Measurements from ENCODE around the gene APOL3. TPM values are rescaled to one million over a fixed set of nuclear protein-coding genes. Genes with fewer than 3 reads are reported as not detected.
"Not testable (repeated sequence)": the region's sequence is repeated elsewhere in the genome, so short reads cannot be mapped to it uniquely, and the experiment has no call there.

Gene APOL3
- total RNA-seq, 2 donors from 2014 or later = 79.8 to 169 TPM

DNA sequence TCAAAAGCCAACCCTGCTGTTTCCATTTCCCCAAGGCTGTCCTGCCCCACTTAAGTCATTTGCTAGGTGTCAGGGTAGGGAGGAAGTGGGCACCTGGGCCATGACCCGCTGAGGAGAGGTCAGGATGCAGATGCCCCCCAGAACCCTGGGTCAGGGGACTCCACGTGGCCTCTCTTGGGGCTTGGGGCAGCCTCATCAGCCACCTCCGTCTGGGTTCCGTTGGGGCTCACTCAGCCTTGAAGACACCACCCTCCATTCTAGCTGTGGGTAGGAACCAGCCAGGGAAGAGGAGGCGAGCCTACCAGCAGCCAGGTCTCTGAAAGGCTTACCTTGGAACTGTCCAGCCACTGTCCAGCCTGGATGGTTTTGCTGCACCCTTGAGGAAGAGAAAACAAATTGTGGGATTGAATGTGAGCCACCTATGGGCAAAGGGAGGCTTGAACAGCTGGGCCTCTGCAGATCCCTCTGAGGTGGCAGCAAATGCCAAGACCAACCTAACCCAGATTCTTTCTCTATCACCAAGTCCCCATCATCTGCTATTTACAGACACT is 38.5 kb upstream of the APOL3 start:
- H3K27ac Mint-ChIP-seq = no peak overlapping the region
- no peaks in the 10 kb centered on the region for H3K36me3 Mint-ChIP-seq
- no peak overlapping the region for H3K4me3 Mint-ChIP-seq
- DNase-seq (ENCODE audit: low spot score) (no peak), ATAC-seq (no peak)
- H3K27me3 Mint-ChIP-seq = no peaks in the 10 kb centered on the region
- H3K9me3 Mint-ChIP-seq = no peaks in the 10 kb centered on the region
- peaks cover 24 to 25% of the 10 kb centered on the region in 2 donors for H3K4me1 Mint-ChIP-seq (ENCODE audit: low read depth in 2 of 2)

DNA sequence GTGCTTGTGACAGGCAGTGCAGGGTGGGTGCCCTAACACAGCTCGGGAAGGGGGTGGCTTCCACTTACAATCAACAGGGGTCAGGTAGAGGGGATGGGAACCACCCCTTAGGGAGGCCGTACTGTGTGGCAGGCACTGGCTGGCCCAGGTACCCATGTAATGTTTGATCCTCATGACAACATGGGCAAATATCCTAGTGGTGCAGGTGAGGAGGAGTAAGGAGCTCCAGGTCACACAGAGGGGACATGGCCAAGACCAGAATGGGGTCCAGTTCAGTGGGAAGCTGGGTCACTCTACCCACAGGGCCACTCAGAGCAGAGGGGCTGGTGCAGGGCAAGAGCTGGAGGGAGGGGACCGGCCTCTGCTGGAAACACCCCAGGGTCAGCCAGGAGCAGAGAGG is 38.0 kb upstream of the APOL3 start:
- H3K4me1 Mint-ChIP-seq (ENCODE audit: low read depth in 2 of 2) = peaks cover 24 to 25% of the 10 kb centered on the region in 2 donors

DNA sequence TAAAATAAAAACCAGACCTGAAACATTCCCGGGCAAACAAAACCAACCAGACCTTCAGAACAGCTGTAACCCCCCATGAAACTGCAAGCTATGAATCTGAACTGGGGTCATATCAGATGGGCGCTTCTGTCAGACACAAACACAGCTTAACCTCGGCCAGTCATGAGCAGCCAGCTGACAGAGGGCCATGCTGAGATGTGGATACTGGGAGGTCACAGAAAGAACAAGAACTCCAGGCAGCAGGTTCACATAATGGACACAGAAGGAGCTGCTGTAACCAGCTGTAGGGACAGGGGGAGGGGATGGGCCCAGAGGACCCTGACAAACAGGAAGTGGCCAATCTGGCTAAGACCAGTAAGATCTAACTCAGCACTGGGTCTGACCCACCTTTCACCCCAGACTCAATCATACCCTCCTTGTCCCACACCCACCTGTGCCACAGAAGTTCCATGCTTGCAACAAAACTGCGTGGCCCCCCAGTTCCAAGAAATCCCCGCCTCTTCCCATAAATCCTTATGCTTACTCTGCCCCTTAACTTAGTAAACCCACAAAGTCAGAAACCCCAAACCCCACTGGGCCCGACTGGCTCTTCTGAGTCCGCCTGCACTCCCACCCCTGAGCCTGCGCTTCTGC is 37.1 kb upstream of the APOL3 start:
- DNase-seq (ENCODE audit: low spot score) (no peak), ATAC-seq (peak; percentile 66 to 73)
- no peaks in the 10 kb centered on the region for H3K36me3 Mint-ChIP-seq
- H3K4me1 Mint-ChIP-seq (ENCODE audit: low read depth in 2 of 2) = peaks cover 24 to 25% of the 10 kb centered on the region in 2 donors
- H3K4me3 Mint-ChIP-seq = peak overlapping the region; percentile 61
- peaks cover 0 to 4% of the 10 kb centered on the region in 2 donors for H3K27me3 Mint-ChIP-seq
- peak overlapping the region; percentile 29 to 72 for H3K27ac Mint-ChIP-seq
- no peaks in the 10 kb centered on the region for H3K9me3 Mint-ChIP-seq

More for the DNA sequence above, 38.0 kb upstream of the APOL3 start:
- no peaks in the 10 kb centered on the region for H3K36me3 Mint-ChIP-seq
- H3K4me3 Mint-ChIP-seq = no peak overlapping the region
- ATAC-seq (no peak), DNase-seq (ENCODE audit: low spot score) (no peak)
- no peaks in the 10 kb centered on the region for H3K9me3 Mint-ChIP-seq
- H3K27ac Mint-ChIP-seq = peak overlapping the region; percentile 29 to 72
- peaks cover 0 to 2% of the 10 kb centered on the region in 2 donors for H3K27me3 Mint-ChIP-seq

DNA sequence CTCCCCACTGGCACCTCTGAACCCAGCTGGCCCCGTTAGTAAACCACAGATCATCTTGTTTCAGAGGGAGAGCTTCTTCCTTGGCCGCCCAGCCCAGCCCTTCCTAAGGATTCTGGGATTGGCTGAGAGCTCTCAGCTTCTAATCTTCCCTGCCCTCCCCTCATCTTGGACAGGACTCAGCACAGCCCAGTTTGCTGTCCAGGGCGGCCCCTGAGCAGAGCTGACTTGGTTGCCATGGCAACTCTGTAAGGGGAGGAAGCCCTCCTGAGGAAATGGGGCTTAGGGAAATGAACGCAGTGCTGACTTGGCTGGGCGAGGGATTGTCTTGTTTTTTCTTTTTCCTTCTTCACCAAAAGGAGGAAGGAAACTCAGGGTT is 36.5 kb upstream of the APOL3 start:
- Mint-ChIP-seq H3K27ac (peak overlapping the region; percentile 29 to 72), H3K36me3 (no peaks in the 10 kb centered on the region), H3K9me3 (no peaks in the 10 kb centered on the region), H3K27me3 (peaks cover 0 to 4% of the 10 kb centered on the region in 2 donors), H3K4me1 (ENCODE audit: low read depth in 2 of 2) (peaks cover 24 to 25% of the 10 kb centered on the region in 2 donors), H3K4me3 (peak overlapping the region; percentile 61)
- no peak for DNase-seq (ENCODE audit: low spot score)
- ATAC-seq = no peak

DNA sequence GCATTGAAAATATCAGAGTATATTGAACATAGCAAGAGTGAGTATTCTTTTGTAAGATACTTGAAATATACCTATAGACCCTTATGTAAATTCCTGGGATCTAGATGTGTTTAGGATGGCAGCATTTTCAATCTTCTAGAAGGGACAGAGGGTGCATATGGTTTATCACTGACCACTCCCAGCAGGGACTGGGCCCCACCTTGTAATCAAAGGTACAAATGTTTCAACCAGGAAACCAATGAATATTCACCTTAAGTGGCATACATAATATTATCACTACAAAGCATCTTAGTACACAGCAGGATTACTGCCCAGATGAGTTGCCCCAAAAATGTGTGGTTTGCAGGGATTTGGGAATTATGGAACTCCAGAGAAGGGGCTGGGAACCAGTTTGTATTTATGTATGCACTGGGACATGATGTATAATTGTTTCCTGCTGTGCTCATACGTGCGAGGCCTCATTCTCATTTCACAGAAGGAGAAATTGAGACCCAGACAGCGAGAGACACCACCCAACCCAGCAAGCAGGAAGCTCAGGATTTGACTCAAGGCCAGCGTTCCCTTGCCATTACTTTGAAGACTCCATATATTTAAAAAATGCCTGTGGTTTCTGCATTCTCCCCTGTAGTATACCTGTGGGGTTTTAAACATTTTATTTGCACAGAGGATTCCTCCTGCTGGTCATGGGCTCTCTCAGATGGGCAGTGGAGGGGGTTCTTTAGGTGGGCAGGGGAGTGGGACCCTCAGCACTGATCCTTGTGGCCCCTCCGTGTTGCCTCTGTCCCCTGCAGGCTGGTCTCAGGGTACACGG is 35.9 kb upstream of the APOL3 start:
- Mint-ChIP-seq H3K4me3 (no peak overlapping the region), H3K9me3 (no peaks in the 10 kb centered on the region), H3K27me3 (peaks cover 0 to 4% of the 10 kb centered on the region in 2 donors), H3K36me3 (no peaks in the 10 kb centered on the region), H3K27ac (peak overlapping the region; percentile 29 to 74), H3K4me1 (ENCODE audit: low read depth in 2 of 2) (peaks cover 24 to 25% of the 10 kb centered on the region in 2 donors)
- ATAC-seq (no peak), DNase-seq (ENCODE audit: low spot score) (no peak)

DNA sequence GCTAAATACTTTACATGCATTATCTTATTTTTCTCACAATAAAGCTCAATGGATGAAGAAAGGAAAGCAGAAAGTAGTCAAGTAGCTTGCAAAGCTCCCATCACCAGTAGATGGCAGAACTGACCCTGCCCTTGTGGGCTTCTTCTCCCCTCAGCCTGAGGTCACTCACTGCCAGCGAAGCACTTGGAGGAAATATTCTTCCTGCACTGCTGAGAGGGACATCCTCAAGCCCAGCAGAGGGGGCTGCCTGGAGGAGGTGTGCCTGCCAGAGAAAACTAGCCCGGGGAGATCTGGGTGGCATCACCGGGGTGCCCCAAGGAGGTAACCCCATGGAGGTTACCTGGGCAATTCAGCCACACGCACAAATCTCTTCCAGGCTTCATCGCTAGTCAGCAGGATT is 34.4 kb upstream of the APOL3 start:
- no peak overlapping the region for H3K27ac Mint-ChIP-seq
- H3K27me3 Mint-ChIP-seq = peaks cover 0 to 4% of the 10 kb centered on the region in 2 donors
- ATAC-seq (peak; percentile 58 to 67), DNase-seq (ENCODE audit: low spot score) (peak; percentile 75)
- H3K4me3 Mint-ChIP-seq = no peak overlapping the region
- H3K36me3 Mint-ChIP-seq = no peaks in the 10 kb centered on the region
- H3K4me1 Mint-ChIP-seq (ENCODE audit: low read depth in 2 of 2) = peaks cover 24 to 25% of the 10 kb centered on the region in 2 donors
- H3K9me3 Mint-ChIP-seq = no peaks in the 10 kb centered on the region

DNA sequence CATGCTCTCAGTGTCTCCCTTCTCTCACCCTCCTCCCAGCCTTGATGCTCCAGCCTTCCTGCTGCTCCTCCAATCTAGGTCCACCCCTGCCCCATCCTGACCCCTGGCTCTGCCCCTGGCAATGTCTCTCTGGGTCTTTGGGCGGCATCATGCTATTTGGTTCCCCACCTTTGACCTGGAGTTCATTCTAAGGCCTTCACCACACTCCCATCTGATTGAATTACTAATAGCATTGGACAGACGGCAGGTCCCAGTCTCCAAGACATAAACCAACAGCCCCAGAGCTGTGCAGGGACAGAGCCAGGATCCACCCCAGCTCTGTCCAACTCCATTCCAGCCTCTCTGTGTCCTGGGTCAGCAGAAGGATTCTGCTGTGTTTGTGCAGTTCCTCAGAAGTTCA is 33.8 kb upstream of the APOL3 start:
- DNase-seq (ENCODE audit: low spot score) = no peak
- Mint-ChIP-seq H3K27me3 (peaks cover 0 to 4% of the 10 kb centered on the region in 2 donors), H3K36me3 (no peaks in the 10 kb centered on the region), H3K9me3 (no peaks in the 10 kb centered on the region), H3K4me1 (ENCODE audit: low read depth in 2 of 2) (peaks cover 24 to 25% of the 10 kb centered on the region in 2 donors), H3K4me3 (no peak overlapping the region), H3K27ac (no peak overlapping the region)
- ATAC-seq = no peak

DNA sequence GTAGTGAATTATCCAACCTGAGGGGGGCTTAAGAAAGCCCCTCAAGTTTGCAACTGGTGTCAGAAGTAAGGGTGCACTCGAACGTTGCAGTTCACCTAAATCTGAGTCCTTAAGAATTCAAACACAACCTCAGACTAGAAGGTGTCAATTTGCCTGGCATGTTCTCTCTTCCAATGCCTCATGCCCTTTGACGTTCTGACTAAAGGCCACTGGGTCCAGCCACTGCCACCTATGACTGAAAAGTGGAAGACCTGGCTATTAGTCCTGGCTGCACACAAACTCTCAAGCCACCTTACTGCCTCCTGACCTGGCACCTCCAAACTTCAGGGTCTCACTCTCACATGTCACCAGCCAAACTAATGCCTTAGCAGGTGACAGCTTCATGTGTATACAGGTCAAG is 33.0 kb upstream of the APOL3 start:
- ATAC-seq (no peak), DNase-seq (ENCODE audit: low spot score) (no peak)
- Mint-ChIP-seq H3K27ac (no peak overlapping the region), H3K9me3 (no peaks in the 10 kb centered on the region), H3K36me3 (no peaks in the 10 kb centered on the region), H3K27me3 (peaks cover 0 to 4% of the 10 kb centered on the region in 2 donors), H3K4me3 (no peak overlapping the region), H3K4me1 (ENCODE audit: low read depth in 2 of 2) (peaks cover 23 to 25% of the 10 kb centered on the region in 2 donors)

DNA sequence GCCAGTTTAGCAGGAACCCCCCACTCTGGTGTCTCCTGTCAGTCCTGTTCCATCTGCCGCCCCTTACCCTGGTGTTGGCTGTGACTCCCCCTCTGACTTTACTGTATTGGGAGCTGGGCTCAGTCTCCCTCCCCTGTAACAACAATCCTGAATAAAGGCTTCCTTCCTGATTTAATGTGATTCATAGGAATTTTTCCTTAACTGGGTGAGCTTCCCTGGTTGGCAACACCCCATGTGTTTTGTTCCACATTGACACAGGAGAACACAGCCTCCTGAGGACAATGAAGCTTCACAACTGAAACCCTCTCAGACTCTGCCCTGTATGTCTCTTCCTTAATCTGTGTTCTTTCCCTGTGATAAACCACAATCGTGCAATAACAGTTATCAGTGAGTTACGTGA is 32.6 kb upstream of the APOL3 start:
- no peak for DNase-seq (ENCODE audit: low spot score)
- ATAC-seq = no peak
- no peaks in the 10 kb centered on the region for H3K9me3 Mint-ChIP-seq
- peaks cover 0 to 4% of the 10 kb centered on the region in 2 donors for H3K27me3 Mint-ChIP-seq
- peaks cover 19 to 21% of the 10 kb centered on the region in 2 donors for H3K4me1 Mint-ChIP-seq (ENCODE audit: low read depth in 2 of 2)
- no peak overlapping the region for H3K27ac Mint-ChIP-seq
- H3K36me3 Mint-ChIP-seq = no peaks in the 10 kb centered on the region
- no peak overlapping the region for H3K4me3 Mint-ChIP-seq

DNA sequence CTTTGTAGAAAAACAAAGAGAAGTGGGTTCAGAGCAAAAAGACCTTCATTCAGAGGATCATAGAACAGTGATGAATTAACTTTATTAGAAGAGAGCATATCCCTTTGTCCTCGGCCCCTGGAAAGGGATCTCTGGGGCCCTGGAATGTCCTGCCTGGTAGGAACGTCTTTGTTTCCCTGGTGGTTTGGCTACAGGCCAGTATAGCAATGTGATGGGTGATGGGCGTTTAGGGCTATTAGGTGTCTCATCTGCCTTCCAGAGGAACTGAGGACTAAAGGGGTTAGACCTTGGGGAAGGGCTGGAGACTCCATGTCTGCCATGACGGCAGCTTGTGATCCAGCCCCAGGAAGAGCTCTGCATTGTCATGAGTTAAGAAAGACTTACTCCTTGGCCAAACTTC is 32.0 kb upstream of the APOL3 start:
- DNase-seq (ENCODE audit: low spot score) (no peak), ATAC-seq (no peak)
- no peak overlapping the region for H3K27ac Mint-ChIP-seq
- peaks cover 0 to 4% of the 10 kb centered on the region in 2 donors for H3K27me3 Mint-ChIP-seq
- H3K4me1 Mint-ChIP-seq (ENCODE audit: low read depth in 2 of 2) = peaks cover 13 to 15% of the 10 kb centered on the region in 2 donors
- no peaks in the 10 kb centered on the region for H3K9me3 Mint-ChIP-seq
- no peak overlapping the region for H3K4me3 Mint-ChIP-seq
- H3K36me3 Mint-ChIP-seq = no peaks in the 10 kb centered on the region

DNA sequence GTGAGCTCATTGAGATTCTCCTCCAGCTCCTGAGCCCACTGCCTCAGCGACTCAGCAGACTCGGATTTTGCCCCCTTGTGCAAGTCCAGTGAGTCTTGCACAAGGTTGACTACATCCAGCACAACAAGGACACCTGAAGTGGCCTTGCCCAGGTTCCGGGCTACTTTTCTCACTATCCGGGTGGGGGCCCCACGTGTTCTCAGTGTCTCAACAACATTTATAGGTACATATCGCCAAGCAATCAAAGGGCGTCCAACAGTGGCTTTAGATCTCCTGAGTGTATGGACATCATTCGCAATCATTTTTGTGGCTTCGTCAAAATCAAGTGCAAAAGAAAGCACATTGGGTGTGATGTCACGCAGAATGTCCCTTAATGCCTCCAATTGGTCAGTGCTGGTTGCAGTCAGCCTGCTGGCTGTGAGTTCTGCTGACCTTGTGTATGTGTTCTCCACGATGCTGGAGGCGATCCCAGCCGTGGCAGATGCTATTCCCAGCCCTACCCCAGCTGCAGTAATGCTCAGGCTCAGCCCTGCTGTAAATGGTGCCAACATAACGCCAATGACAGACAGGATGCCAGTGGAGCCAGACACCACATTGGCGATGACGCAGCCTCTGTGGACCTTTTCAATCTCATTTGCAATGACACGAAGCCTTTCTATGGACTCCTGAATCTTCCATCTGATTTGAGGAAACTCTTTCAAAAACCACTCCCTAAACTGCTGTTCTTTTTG is 30.7 kb upstream of the APOL3 start:
- H3K4me1 Mint-ChIP-seq (ENCODE audit: low read depth in 2 of 2) = peaks cover 7% of the 10 kb centered on the region in 2 donors
- DNase-seq (ENCODE audit: low spot score) = no peak
- H3K9me3 Mint-ChIP-seq = no peaks in the 10 kb centered on the region
- H3K36me3 Mint-ChIP-seq = no peaks in the 10 kb centered on the region
- peaks cover 0 to 4% of the 10 kb centered on the region in 2 donors for H3K27me3 Mint-ChIP-seq
- no peak overlapping the region for H3K4me3 Mint-ChIP-seq
- ATAC-seq = no peak
- no peak overlapping the region for H3K27ac Mint-ChIP-seq

DNA sequence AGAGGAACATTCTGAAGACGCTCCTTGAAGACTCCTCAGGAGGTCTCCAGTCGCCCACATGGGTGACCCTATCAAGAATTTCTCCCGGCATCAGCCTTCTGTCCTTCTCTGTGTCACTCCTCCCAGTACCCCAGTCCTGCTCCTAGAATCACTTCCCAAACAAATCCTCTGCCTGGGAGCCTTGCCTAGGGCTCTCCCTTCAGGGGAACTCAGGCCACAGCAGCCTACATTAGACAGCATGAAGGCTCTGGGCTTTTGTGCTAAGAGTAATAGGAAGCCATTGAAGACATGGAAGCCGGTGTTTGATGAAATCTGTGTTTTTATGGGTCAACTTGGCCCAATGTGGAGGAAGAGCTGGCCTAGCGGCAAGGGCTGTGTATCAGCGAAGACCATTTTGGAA is 27.3 kb upstream of the APOL3 start:
- not testable (repeated sequence) for DNase-seq (ENCODE audit: low spot score); H3K27me3 Mint-ChIP-seq; H3K4me3 Mint-ChIP-seq; H3K36me3 Mint-ChIP-seq; H3K27ac Mint-ChIP-seq; H3K9me3 Mint-ChIP-seq; H3K4me1 Mint-ChIP-seq (ENCODE audit: low read depth in 2 of 2); ATAC-seq

DNA sequence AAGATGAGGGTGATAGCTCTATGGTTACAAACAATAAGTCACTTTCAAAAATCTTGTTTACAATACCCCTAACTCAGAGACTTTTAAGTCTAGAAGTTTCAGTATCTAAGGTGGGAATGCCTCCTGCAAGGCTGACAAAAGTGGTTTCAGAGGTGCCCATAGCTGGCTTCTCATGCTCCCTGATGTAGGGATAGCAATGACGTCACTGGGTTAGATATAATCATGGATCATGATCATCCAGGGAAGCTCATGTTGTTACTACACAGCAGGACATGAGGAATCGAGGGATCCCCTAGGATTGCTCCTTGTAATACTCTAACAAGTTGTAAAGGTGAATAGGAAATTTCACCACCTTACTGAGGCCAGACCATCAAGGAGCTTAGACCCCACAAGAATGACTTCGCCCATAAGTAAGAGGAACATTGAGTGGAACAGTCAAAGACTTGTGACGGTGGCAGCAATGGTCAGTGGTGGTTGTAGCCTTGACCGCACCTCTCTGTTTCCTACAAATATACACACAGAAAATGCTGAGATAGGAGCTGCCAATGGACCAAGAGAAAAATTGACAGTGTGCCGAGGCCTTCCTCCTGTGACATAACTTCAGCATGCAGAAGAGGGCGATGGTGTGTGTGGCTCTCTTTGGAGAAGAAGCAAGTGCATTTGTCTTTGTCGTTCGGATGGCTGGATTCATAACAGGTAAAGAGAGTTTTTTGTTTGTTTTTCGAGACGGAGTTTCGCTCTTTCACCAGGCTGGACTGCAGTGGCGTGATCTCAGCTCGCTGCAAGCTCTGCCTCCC is 25.5 kb upstream of the APOL3 start:
- H3K4me3 Mint-ChIP-seq = no peak overlapping the region
- H3K27me3 Mint-ChIP-seq = no peaks in the 10 kb centered on the region
- H3K27ac Mint-ChIP-seq = no peak overlapping the region
- H3K9me3 Mint-ChIP-seq = no peaks in the 10 kb centered on the region
- DNase-seq (ENCODE audit: low spot score) (no peak), ATAC-seq (no peak)
- H3K36me3 Mint-ChIP-seq = no peaks in the 10 kb centered on the region
- H3K4me1 Mint-ChIP-seq (ENCODE audit: low read depth in 2 of 2) = no peaks in the 10 kb centered on the region

All from natural killer cell treated with Interleukin-12 subunit alpha and Interleukin-12 subunit beta and Interleukin-15 and Interleukin-18, amount 100 ng/mL, for 72 hours (primary cell).